ENCODE results near the gene WWC2. TPM values are rescaled to one million over a fixed set of nuclear protein-coding genes. Genes with fewer than 3 reads are reported as not detected.

The WWC2 gene
- total and polyA plus RNA-seq, 7 donors = 2.9 to 15.5 (median 7.8) TPM

DNA sequence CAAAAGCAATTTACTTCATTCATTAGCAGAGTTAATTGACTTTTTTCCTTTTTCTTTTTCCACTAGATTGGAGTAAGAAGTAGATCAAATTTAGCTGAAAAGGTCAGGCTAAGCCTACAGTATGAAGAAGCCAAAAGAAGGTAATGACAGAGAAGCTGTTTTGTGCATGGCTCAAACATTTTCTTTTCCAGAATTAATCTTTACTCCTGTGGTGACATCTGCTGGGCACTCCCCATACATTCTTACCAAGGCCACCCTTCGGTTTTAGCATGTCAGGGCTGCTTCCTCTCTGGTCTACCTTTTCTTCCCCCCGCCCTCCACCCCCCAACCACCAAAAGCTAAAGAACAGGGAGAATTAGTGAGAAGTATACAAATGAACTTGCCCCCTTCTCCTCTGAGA is 150.8 kb downstream of the WWC2 start:
- 56 to 64% (median 61%) methylated on average over 2 of the region's 2 CpGs for WGBS, 3 donors
- Histone ChIP-seq H3K4me1 (no peaks in the 10 kb centered on the region), H3K27me3 (ENCODE audit: insufficient read depth in 3 of 3, low read length in 2 of 3) (no peaks in the 10 kb centered on the region), H3K36me3 (ENCODE audit: insufficient read depth in 1 of 2, low read depth in 1 of 2) (peaks cover 6 to 19% of the 10 kb centered on the region in 2 donors), H3K4me3 (no peak overlapping the region), H3K9me3 (no peaks in the 10 kb centered on the region), H3K27ac (no peak overlapping the region)
- intact Hi-C loops (cut with DNase I) = no loop called here
- ATAC-seq = peak; percentile 51 to 73 (median 69)
- no peak for DNase-seq
- TF ChIP-seq, protein P1, sequence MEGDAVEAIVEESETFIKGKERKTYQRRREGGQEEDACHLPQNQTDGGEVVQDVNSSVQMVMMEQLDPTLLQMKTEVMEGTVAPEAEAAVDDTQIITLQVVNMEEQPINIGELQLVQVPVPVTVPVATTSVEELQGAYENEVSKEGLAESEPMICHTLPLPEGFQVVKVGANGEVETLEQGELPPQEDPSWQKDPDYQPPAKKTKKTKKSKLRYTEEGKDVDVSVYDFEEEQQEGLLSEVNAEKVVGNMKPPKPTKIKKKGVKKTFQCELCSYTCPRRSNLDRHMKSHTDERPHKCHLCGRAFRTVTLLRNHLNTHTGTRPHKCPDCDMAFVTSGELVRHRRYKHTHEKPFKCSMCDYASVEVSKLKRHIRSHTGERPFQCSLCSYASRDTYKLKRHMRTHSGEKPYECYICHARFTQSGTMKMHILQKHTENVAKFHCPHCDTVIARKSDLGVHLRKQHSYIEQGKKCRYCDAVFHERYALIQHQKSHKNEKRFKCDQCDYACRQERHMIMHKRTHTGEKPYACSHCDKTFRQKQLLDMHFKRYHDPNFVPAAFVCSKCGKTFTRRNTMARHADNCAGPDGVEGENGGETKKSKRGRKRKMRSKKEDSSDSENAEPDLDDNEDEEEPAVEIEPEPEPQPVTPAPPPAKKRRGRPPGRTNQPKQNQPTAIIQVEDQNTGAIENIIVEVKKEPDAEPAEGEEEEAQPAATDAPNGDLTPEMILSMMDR (IDR thresholded peaks at IDR 0.05) = peak; percentile 33

DNA sequence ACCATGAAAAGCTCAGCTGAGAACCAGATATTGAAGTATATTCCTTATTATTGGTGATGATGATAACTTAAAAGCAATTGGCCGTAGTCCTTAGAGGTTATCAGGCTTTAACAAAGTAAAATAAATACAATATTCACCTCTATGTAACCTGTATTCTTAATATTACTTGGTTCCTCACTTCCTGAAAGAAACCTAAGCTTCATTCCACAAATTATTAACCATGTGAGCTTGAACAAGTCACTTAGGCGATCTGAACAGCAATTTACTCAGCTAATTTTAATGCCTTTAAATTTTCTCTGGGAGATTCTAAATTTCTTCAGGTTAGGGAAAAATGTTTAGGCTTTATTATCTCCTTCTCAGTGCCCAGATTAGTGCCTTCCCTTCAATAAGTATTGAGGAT is 151.8 kb downstream of the WWC2 start:
- peaks cover 4 to 13% of the 10 kb centered on the region in 2 donors for H3K36me3 ChIP-seq (ENCODE audit: insufficient read depth in 1 of 2, low read depth in 1 of 2)
- no peak overlapping the region for H3K4me3 ChIP-seq
- no peaks in the 10 kb centered on the region for H3K9me3 ChIP-seq
- no peaks in the 10 kb centered on the region for H3K27me3 ChIP-seq (ENCODE audit: insufficient read depth in 3 of 3, low read length in 2 of 3)
- no peak for ATAC-seq
- intact Hi-C loops (cut with DNase I) = no loop called here
- H3K4me1 ChIP-seq = no peaks in the 10 kb centered on the region
- whole genome bisulfite sequencing, 3 donors = 92 to 96% (median 95%) methylated on average over 2 of the region's 2 CpGs
- DNase-seq = no peak
- H3K27ac ChIP-seq = no peak overlapping the region
- TF ChIP-seq, protein P1 (IDR thresholded peaks at IDR 0.05) = no peak

DNA sequence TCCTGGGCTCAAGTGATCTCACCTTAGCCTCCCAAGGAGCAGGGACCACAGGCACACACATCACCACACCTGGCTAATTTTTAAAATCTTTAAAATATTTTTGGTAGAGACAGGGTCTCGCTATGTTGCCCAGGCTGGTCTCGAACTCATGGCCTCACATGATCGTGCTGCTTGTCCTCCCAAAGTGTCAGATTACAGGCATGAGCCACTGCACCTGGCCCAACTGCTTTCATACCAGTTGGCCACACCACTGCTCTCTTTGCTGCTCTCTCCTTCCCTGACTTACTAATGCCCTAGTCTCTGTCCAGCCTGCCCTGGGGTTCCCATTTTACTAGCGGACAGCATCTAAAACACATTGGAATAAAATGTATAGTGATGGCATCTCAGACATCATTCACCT is 153.9 kb downstream of the WWC2 start:
- ATAC-seq (no peak), DNase-seq (no peak)
- no peaks in the 10 kb centered on the region for H3K9me3 ChIP-seq
- no peaks in the 10 kb centered on the region for H3K27me3 ChIP-seq (ENCODE audit: insufficient read depth in 3 of 3, low read length in 2 of 3)
- TF ChIP-seq, protein P1 (IDR thresholded peaks at IDR 0.05) = no peak
- H3K4me1 ChIP-seq = no peaks in the 10 kb centered on the region
- H3K4me3 ChIP-seq = no peak overlapping the region
- intact Hi-C loops (cut with DNase I) = no loop called here
- peaks cover 3 to 20% of the 10 kb centered on the region in 2 donors for H3K36me3 ChIP-seq (ENCODE audit: insufficient read depth in 1 of 2, low read depth in 1 of 2)
- H3K27ac ChIP-seq = no peak overlapping the region
- 76 to 82% (median 79%) methylated on average over 4 of the region's 4 CpGs for WGBS, 3 donors

DNA sequence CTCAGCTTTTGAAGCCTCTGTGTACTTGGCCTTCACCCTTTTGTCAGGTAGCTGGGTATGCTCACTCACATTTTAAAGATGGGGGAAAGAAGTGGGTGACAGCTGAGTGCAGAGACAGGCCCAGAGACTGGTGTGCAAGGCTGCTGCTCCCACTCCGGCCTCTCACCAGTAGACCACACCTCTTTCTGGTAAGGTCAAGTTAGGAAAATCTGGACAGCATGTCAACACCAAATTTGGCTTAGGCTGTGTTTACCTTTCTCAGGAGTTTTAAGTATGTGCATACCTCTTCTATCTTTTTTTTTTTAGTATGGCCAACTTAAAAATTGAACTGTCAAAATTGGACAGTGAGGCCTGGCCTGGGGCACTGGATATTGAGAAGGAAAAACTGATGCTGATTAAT is 154.4 kb downstream of the WWC2 start:
- Histone ChIP-seq H3K36me3 (ENCODE audit: insufficient read depth in 1 of 2, low read depth in 1 of 2) (peaks cover 3 to 21% of the 10 kb centered on the region in 2 donors), H3K27me3 (ENCODE audit: insufficient read depth in 3 of 3, low read length in 2 of 3) (no peaks in the 10 kb centered on the region), H3K4me3 (no peak overlapping the region), H3K4me1 (no peaks in the 10 kb centered on the region), H3K27ac (no peak overlapping the region), H3K9me3 (no peaks in the 10 kb centered on the region)
- TF ChIP-seq, protein P1 (IDR thresholded peaks at IDR 0.05) = no peak
- WGBS, 3 donors = 78 to 96% (median 89%) methylated on average over 1 of the region's 1 CpG
- DNase-seq = no peak
- ATAC-seq = no peak
- intact Hi-C loops (cut with DNase I) = no loop called here

DNA sequence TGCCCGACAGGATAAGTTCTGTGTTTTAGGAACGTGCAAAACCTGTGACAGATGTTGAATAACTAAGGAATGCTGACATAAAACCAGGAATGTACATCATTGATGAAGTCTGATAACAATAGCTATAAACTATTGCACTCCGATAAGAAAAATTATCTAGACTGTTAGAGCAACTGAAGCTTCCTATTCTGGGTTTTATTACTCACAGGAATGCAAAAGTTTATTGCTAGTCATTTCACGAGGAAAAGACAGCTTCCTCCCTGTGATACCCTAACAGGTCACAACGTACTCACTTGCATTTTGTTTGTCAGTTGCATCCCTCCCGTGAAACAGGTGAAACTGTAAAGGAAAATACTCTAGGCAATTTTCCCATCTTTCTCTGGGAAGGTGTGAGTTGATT is 155.1 kb downstream of the WWC2 start:
- DNase-seq (no peak), ATAC-seq (no peak)
- Histone ChIP-seq H3K27ac (no peak overlapping the region), H3K4me3 (no peak overlapping the region), H3K4me1 (no peaks in the 10 kb centered on the region), H3K9me3 (no peaks in the 10 kb centered on the region), H3K27me3 (ENCODE audit: insufficient read depth in 3 of 3, low read length in 2 of 3) (no peaks in the 10 kb centered on the region), H3K36me3 (ENCODE audit: insufficient read depth in 1 of 2, low read depth in 1 of 2) (peaks cover 0 to 17% of the 10 kb centered on the region in 2 donors)
- intact Hi-C loops (cut with DNase I) = no loop called here
- TF ChIP-seq, protein P1 (IDR thresholded peaks at IDR 0.05) = no peak
- WGBS, 3 donors = 67 to 73% (median 72%) methylated on average over 6 of the region's 6 CpGs

Measured in psoas muscle (tissue), 8 donors.